Body of pancreas (tissue), 4 donors: ENCODE data around the gene SBK1. TPM values are rescaled to one million over a fixed set of nuclear protein-coding genes. Genes with fewer than 3 reads are reported as not detected.
"Not testable (repeated sequence)": the region's sequence is repeated elsewhere in the genome, so short reads cannot be mapped to it uniquely, and the experiment has no call there.

Source experiments
- ATAC-seq: fragments of 150-250 bp; one replicate; pipeline ENCODE4 v1.9.1; 2016
- DNase-seq, 4 donors: peaks; one replicate each; pipeline ENCODE4 v3.0.0-alpha.2; 2019
- H3K27ac ChIP-seq, 4 donors: fragments of 200-600 bp; sonication (generic); 1 replicate in 3 of 4; 2 replicates in 1 of 4; pipeline versions ENCODE4 v1.5.1 to v1.6.1; 2016 to 2019; ENCODE audit warnings: mild to moderate bottlenecking in 1 of 4, mixed read lengths in 1 of 4, moderate library complexity in 1 of 4
- H3K27me3 ChIP-seq, 2 donors: fragments of 200-600 bp; sonication (generic); one replicate each; pipeline ENCODE4 v1.6.0; 2016; ENCODE audit warnings: mild to moderate bottlenecking in 1 of 2
- H3K36me3 ChIP-seq, 2 donors: fragments of 200-600 bp; sonication (generic); replicated peaks in 1 of 2; 2 replicates each; pipeline ENCODE4 v1.5.1; 2016; ENCODE audit warnings: low read depth in 2 of 2; ENCODE audit not compliant: insufficient read depth in 1 of 2
- H3K4me1 ChIP-seq: fragments of 200-600 bp; sonication (generic); one replicate; pipeline ENCODE4 v1.6.0; 2016
- H3K4me3 ChIP-seq, 2 donors: fragments of 200-600 bp; sonication (generic); 1 replicate in 1 of 2; 2 replicates in 1 of 2; pipeline ENCODE4 v1.5.1; 2016 to 2019
- H3K9me3 ChIP-seq, 3 donors: fragments of 200-600 bp; sonication (generic); 1 replicate in 2 of 3; 2 replicates in 1 of 3; pipeline ENCODE4 v1.5.1; 2016
- WGBS, 2 donors: methylation state at CpG; one replicate each; pipeline ENCODE4 v1.1.5; 2017; 5-methylcytosine and 5-hydroxymethylcytosine counted together
- intact Hi-C: fragments of 100-400 bp; cut with DNase I; formaldehyde crosslinking; loops from one replicate; pipeline ENCODE4 v1.15.1; 2023
- small RNA-seq: library from RNA; depleted of rRNA; stranded (forward); fragments of <200 nt; gene quantifications from one replicate; pipeline ENCODE3, GENCODE V24; 2016
- total RNA-seq, 2 donors: library from RNA; depleted of rRNA; stranded (reverse); fragments of >200 nt; gene quantifications; one replicate each; pipeline ENCODE4 v1.1.0, GENCODE V29; 2016

SBK1 gene
- total RNA-seq, 2 donors from 2014 or later = 1.3 to 2.6 TPM

- H3K36me3 ChIP-seq, DNase-seq, intact Hi-C loops, H3K4me3 ChIP-seq, H3K4me1 ChIP-seq, H3K27me3 ChIP-seq, H3K27ac ChIP-seq, H3K9me3 ChIP-seq, ATAC-seq: not testable (repeated sequence)
- 30% methylated on average over 12 of the region's 32 CpGs; no CpG with 5 or more reads in 1 of the 2 donors for WGBS, 2 donors
These were observed 75.6 kb downstream of the SBK1 start for GRCh38 chr16:28367926-28368325.

Small RNAs within 50 kb of the gene (small RNA-seq; reads per million reads assigned to genes)
- not detected for gene AC138904.2

Other genes with a start within 250 kb of the SBK1 start
- not detected for gene GSG1L, start 228.8 kb upstream of the SBK1 start, total RNA-seq
- 100 to 1,000 TPM in 1 of 2 donors, 10 to 100 TPM in 1; 54.7 to 103 TPM for gene XPO6, start 80.6 kb upstream of the SBK1 start, total RNA-seq
- gene NPIPB6, start 71.0 kb downstream of the SBK1 start, total RNA-seq = 10 to 100 TPM in 1 of 2 donors, not detected in 1; 13.8 TPM
- 100 to 1,000 TPM in 1 of 2 donors, 10 to 100 TPM in 1; 94.2 to 157 TPM for gene EIF3CL, start 111.3 kb downstream of the SBK1 start, total RNA-seq
- not detected for gene NPIPB7, start 179.8 kb downstream of the SBK1 start, total RNA-seq
- 10 to 100 TPM; 28.0 to 29.6 TPM for gene CLN3, start 199.5 kb downstream of the SBK1 start, total RNA-seq
- 1 to 10 TPM; 1.0 to 2.0 TPM for gene APOBR, start 202.1 kb downstream of the SBK1 start, total RNA-seq
- not detected for gene IL27, start 214.3 kb downstream of the SBK1 start, total RNA-seq
- gene NUPR1, start 246.4 kb downstream of the SBK1 start, total RNA-seq = 10 to 100 TPM; 32.0 to 92.4 TPM